Activated gamma-delta T cell treated with anti-CD3 and anti-CD28 coated beads, Interleukin-2, amount 50 U/mL, for 16 hours (primary cell): ENCODE measurements around the gene RNASE7.
"Not testable (repeated sequence)": the region's sequence is repeated elsewhere in the genome, so short reads cannot be mapped to it uniquely, and the experiment has no call there.

Experiments
- DNase-seq: peaks from one replicate; pipeline ENCODE4 v3.0.0-alpha.2; 2020; ENCODE audit warnings: low read depth

Gene RNASE7

GRCh38 chr14:21023817-21024584, 18.2 kb upstream of the RNASE7 start:
- no peak for DNase-seq

- DNase-seq, result peak; percentile 56
Measured at GRCh38 chr14:21024585-21025370, 17.4 kb upstream of the RNASE7 start, which contains the start of gene NDRG2. TSS of gene NDRG2 (minus strand) at chr14:21025061. CDS start at chr14:21023315, 1,746 bp downstream.

- no peak for DNase-seq
Measured at GRCh38 chr14:21025371-21026273, 16.5 kb upstream of the RNASE7 start.

DNA sequence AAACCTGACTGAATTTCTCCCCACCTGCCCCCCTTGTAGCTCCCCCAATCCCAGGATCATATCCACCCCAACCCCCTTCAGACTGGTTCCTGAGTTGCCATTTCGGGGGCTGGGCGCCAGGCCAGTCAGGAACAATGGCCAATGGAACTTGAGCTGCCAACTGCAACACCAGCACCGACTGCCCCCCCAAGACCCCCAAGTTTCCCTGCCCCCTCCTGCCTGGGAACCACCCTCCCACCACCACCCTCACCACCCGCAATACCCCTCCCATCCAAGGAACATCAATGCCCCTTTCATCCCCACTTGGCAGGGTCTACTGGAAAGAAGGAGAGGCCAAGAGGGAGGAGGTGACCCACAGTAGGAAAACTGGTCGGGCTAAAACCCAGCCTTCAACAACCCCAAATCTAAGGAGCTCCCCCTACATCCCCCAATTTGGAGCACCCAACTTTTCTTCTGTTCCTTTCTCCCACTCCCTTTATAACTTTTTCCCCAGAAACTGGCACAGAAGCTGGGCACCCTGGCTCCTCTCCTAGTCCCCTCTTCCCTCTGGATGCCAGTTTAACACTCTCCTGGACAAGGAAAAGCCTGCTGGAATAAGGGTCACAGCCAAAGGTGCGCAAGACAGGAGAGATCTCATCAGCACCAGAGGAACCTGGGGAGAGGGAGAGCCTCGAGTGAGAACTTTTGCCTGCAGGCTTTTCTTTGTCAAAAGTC, 15.7 kb upstream of the RNASE7 start:
- no peak for DNase-seq

DNA sequence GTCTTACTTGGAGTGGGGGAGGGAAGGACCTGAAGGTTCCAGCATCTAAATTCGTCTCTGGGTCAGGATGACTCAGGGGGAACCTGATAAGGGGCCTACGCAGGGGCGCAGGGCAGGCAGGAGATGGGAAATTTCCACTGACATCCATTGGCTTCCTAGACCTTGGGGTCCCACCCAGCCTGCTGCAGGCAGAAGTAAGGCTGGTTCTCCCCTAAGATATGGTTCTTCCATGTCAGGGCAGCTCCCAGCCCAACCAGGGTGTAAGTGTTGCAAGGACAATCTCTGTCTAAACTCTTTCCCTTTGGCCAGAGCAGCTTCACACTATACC, 15.2 kb upstream of the RNASE7 start:
- DNase-seq, result no peak

- no peak for DNase-seq
Measured at GRCh38 chr14:21029917-21030316, 12.2 kb upstream of the RNASE7 start, which contains the start of gene TPPP2. TSS of gene TPPP2 (plus strand) at chr14:21030217. CDS start at chr14:21030582, 365 bp downstream.

DNA sequence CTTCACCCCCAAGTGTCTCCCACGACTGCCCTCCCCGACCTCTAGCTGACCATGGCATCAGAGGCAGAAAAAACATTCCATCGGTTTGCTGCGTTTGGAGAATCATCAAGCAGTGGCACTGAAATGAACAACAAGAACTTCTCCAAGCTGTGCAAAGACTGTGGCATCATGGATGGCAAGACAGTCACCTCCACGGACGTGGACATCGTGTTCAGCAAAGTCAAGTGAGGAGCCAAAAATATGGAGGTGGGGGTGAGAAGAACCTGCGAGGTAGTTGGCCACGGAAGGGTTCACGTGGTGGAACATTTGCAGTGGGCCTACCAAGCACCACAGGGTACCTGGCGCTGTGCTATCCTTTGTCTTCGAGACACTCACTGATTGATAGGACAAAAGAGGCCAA, 11.6 kb upstream of the RNASE7 start:
- no peak for DNase-seq

DNA sequence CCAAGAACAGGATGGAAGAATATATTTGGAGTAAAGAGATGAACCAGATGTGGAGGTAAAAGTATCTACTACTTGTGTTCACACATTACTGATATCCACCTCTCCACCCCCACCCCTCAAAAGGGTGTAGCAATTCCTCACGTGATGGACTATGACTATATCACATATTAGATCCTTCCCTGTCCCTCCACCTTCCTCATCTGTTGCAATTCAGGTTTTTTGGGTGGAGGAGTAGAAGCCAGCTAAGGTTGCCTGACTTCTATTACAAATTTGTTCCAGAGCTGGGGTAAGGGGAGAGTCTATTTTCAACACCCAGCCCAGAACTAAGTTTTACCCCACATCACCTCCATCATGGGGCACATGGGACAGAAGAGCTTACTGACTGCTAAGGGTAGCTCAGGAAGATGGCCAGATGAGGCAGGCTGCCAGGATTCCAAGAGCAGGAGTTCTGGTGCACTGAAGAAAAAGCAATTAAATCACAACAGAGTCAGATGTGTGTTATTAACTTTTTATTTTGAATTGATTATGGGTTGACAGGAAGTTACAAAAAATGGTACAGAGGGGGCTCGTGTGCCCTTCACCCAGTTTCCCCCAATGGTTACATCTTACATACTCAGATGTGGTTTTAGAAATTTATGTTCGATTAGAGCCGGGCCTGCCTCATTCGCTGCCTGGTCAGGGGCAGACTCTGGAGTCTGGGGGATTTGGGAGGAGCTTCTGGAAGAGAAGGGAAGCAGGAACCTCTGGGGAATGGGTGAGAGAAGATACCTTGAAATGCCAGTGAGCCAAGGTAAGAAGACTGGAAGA, 9.6 kb upstream of the RNASE7 start:
- no peak for DNase-seq

- no peak for DNase-seq
Measured at GRCh38 chr14:21033133-21033698, 8.9 kb upstream of the RNASE7 start.

DNA sequence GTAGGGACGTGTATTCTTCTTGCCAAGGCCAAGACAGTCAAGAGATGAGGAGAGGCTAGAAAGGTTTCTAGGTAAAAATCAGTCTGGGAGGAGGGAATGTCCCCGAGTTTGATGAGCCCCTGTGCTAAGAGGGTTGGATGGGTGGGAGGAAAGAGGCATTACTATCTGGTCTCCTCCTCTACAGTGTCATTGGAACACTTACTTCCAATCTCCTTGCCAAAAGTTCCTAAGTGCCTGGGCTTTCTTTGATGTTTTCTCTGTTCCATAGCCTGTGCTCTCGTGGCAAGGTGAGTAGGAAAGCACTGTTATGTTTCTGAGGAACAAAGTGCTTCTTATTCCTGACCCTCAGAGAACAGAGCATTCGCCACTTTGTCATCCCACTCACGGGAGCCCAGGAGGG, 7.5 kb upstream of the RNASE7 start, which contains the start of gene RNASE13:
RNASE13 (minus strand) TSS at position 101 of the 400 bp plus-strand sequence. CDS start 519 bp downstream, outside the sequence.
- DNase-seq, result no peak

DNA sequence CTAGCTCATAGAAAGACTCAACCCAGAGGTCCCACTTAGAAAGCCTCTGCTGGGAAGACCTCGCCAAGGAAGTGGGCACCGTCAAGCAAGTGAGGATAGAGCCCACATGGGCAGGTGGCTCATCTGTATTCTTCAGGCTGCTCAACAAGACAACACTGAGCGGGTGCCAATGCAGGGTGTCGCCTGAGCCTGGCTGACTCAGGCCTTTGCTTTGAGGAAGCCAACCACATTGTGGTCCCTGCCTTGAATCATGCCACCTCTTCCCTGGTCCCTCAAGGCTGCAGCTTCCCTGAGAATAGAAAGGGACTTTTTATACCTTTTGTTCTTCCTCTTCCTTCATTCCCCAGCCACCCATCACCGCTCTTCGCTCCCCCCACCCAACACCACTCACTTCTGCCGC, 5.4 kb upstream of the RNASE7 start:
- no peak for DNase-seq

DNA sequence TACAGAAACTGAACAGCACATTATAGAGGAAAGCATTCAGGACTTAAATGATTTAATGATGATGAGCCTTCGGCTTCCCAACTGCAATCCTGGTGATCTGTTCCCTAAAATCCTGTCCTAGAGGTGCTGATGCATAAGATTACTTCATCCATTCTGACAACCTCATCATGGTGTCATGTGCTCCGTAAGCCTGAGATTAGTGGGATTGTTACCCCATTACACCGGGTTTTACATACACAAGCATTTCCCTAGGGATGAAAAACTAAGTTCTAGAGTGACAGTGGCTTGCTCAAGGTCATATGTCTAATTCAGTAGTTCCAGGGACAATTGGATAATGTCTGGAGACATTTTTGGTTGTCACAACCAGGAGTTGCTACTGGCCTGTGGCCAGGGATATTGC, 5.0 kb upstream of the RNASE7 start:
- no peak for DNase-seq

- DNase-seq, result no peak
Measured at GRCh38 chr14:21038441-21039422, 3.4 kb upstream of the RNASE7 start.

DNA sequence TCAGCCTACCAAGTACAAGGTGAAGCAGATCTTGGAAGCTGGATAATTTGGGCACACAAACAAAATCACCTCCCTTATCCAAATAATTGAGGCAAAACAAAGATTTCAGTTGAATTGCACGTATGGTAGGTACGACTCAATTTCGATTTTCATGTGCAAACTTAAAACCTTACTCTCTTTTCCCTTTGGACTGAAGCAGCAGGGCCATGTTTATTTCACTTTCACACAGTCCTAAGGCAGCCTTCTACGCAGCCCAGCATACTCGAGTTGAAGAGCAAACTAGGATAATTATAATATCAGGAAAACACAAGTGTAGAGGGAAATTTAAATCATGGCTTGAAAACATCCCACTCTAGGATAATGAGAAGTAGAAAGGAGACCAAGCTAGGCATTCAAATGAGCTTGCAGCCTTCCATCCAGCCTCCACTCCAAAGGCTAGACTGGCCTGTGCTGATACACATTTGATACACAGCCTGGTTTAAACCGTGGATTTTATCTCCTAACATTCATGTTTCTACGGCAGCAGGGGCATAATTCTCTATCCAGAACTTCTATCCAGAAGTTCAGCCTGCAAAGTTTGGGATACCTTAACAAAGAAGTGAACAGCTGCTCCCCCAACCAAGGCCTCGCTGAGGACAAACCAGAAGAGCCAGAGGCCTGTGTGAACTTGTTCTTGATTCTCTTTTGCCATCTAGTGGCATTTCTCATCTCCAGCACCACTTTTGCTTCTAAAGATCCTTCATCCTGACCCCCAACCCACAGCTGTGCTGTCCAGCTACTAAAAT, 2.4 kb upstream of the RNASE7 start:
- DNase-seq, result no peak

GRCh38 chr14:21040370-21040925, 1.7 kb upstream of the RNASE7 start:
- no peak for DNase-seq

DNA sequence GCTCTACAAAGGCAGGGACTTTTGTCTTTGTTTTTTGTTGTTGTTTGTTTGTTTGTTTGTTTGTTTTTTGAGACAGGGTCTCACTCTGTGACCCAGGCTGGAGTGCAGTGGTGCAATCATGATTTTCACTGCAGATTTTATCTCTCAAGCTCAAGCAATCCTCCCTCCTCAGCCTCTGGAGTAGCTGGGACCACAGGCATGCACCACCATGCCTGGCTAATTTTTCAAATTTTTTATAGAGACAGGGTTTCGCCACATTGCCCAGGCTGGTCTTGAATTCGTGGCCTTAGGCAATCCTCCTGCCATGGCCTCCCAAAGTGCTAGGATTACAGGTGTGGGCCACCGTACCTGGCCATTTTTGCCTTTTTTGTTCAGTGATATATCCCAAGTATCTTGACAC, 1.2 kb upstream of the RNASE7 start:
- DNase-seq, result not testable (repeated sequence)

DNA sequence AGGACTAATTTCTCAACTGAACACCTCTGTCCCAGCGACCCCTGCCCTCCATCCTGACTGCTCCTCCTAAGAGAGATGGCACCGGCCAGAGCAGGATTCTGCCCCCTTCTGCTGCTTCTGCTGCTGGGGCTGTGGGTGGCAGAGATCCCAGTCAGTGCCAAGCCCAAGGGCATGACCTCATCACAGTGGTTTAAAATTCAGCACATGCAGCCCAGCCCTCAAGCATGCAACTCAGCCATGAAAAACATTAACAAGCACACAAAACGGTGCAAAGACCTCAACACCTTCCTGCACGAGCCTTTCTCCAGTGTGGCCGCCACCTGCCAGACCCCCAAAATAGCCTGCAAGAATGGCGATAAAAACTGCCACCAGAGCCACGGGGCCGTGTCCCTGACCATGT, 756 bp downstream of the RNASE7 start:
- no peak for DNase-seq

DNA sequence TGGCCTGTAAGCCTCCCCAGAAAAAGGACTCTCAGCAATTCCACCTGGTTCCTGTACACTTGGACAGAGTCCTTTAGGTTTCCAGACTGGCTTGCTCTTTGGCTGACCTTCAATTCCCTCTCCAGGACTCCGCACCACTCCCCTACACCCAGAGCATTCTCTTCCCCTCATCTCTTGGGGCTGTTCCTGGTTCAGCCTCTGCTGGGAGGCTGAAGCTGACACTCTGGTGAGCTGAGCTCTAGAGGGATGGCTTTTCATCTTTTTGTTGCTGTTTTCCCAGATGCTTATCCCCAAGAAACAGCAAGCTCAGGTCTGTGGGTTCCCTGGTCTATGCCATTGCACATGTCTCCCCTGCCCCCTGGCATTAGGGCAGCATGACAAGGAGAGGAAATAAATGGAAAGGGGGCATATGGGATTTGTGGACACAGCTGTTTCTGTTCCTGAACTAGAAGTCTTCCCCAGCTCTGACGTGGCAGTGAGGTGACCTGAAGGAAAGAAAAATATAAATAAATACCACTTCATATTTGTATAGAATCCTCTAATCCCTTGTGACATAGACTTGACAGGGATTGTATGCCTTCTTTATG, 1.3 kb downstream of the RNASE7 start:
- DNase-seq, result no peak
